Endothelial cell of umbilical vein (primary cell): ENCODE data around the gene ADRA2A. TPM values are rescaled to one million over a fixed set of nuclear protein-coding genes. Genes with fewer than 3 reads are reported as not detected.

Experiments
- BruUV-seq: library from RNA; stranded (reverse); fragments of 400-500 nt; replicated peaks from 2 replicates; lab custom pipeline; 2021; lab: Mats Ljungman, UMichigan
- CTCF ChIA-PET: fragments of 300-600, 350-600 bp; sonication (Branson Sonifier 250); formaldehyde crosslinking; loops from one replicate; lab custom pipeline; 2021; ENCODE audit warnings: antibody characterized with exemption, inconsistent platforms; lab: Charles Lee
- POLR2A ChIA-PET: fragments of 300-600, 350-600 bp; sonication (Branson Sonifier 250); formaldehyde crosslinking; loops from one replicate; lab custom pipeline; 2021; ENCODE audit warnings: antibody characterized with exemption, inconsistent platforms; lab: Charles Lee
- DNase-seq: peaks from one replicate; pipeline ENCODE4 v3.0.0-alpha.2; 2011; ENCODE audit warnings: low read depth, low spot score
- FAIRE-seq: peaks from 2 replicates; lab custom pipeline; 2011; peaks lifted over from hg19 to GRCh38; lab: Jason Lieb, UNC
- H2AFZ ChIP-seq: 2 replicates; pipeline ENCODE4 v1.6.0; 2012; ENCODE audit warnings: low read depth, low read length, control low read depth, inconsistent platforms
- H3K27ac ChIP-seq: 2 replicates; pipeline ENCODE4 v1.5.1; 2011; ENCODE audit warnings: low read depth, mild to moderate bottlenecking, control low read depth, low read length, moderate library complexity; ENCODE audit not compliant: insufficient read depth
- H3K27me3 ChIP-seq, 2 experiments: 2 replicates each; pipeline versions ENCODE4 v1.6.0 to v1.6.1; 2011; ENCODE audit warnings: low read length in 2 of 2, mixed read lengths in 1 of 2; ENCODE audit not compliant: control insufficient read depth in 2 of 2, insufficient read depth in 2 of 2
- H3K36me3 ChIP-seq, 2 experiments: 2 replicates in 1 of 2; 3 replicates in 1 of 2; pipeline ENCODE4 v1.5.1; 2011; ENCODE audit warnings: low read length in 2 of 2, mild to moderate bottlenecking in 1 of 2, moderate library complexity in 1 of 2; ENCODE audit not compliant: control insufficient read depth in 2 of 2, insufficient read depth in 2 of 2; ENCODE audit errors: extremely low read depth in 1 of 2
- H3K4me1 ChIP-seq: 3 replicates; pipeline ENCODE4 v1.5.1; 2011; ENCODE audit warnings: mild to moderate bottlenecking, low read length; ENCODE audit not compliant: control insufficient read depth, insufficient read depth; ENCODE audit errors: extremely low read depth
- H3K4me2 ChIP-seq: 2 replicates; pipeline ENCODE4 v1.6.1; 2011; ENCODE audit warnings: low read length, control low read depth, mixed read lengths; ENCODE audit not compliant: insufficient read depth
- H3K4me3 ChIP-seq, 3 experiments: fragments of 200-600 bp in 1 of 3; sonication (generic), shearing (Covaris generic) in 1 of 3; replicated peaks in 1 of 3; 2 replicates each; pipeline ENCODE4 v1.5.1; 2011 to 2016; ENCODE audit warnings: control low read depth in 3 of 3, low read length in 3 of 3, mild to moderate bottlenecking in 2 of 3, inconsistent platforms in 1 of 3, low read depth in 1 of 3, moderate library complexity in 1 of 3; ENCODE audit not compliant: insufficient read depth in 1 of 3
- H3K79me2 ChIP-seq: 2 replicates; pipeline ENCODE4 v1.6.0; 2012; ENCODE audit warnings: low read length, inconsistent platforms; ENCODE audit not compliant: control insufficient read depth, insufficient read depth
- H3K9ac ChIP-seq: replicated peaks from 2 replicates; pipeline ENCODE3; 2011; ENCODE audit warnings: low read length, control low read depth; ENCODE audit not compliant: insufficient read depth; ENCODE audit errors: extremely low read depth
- H3K9me1 ChIP-seq: replicated peaks from 3 replicates; pipeline ENCODE4 v1.6.0; 2011; ENCODE audit warnings: mild to moderate bottlenecking, low read length; ENCODE audit not compliant: control insufficient read depth, insufficient read depth; ENCODE audit errors: extremely low read depth
- H3K9me3 ChIP-seq: replicated peaks from 2 replicates; pipeline ENCODE4 v1.5.1; 2012; ENCODE audit warnings: low read length, inconsistent platforms; ENCODE audit not compliant: control insufficient read depth, insufficient read depth
- H4K20me1 ChIP-seq: replicated peaks from 2 replicates; pipeline ENCODE3; 2011; ENCODE audit warnings: mild to moderate bottlenecking, low read length; ENCODE audit not compliant: control insufficient read depth, insufficient read depth; ENCODE audit errors: extremely low read depth
- CTCF ChIP-seq, 2 donors: IDR thresholded peaks; 1 replicate in 1 of 2; 2 replicates in 1 of 2; pipeline ENCODE4 v1.5.1; 2011; ENCODE audit warnings: low read length in 2 of 2, mild to moderate bottlenecking in 2 of 2, moderate library complexity in 2 of 2, control low read depth in 1 of 2, inconsistent platforms in 1 of 2, low read depth in 1 of 2; ENCODE audit not compliant: insufficient read depth in 1 of 2; ENCODE audit errors: extremely low read depth in 1 of 2
- EZH2 ChIP-seq: IDR thresholded peaks from 2 replicates; pipeline ENCODE4 v1.6.1; 2012; ENCODE audit warnings: borderline replicate concordance, low read depth, mild to moderate bottlenecking, moderate library complexity, low read length, inconsistent platforms; ENCODE audit not compliant: severe bottlenecking
- FOS ChIP-seq: IDR thresholded peaks from 2 replicates; pipeline ENCODE4 v1.6.1; 2011; ENCODE audit warnings: mild to moderate bottlenecking, low read length, moderate library complexity, borderline replicate concordance; ENCODE audit not compliant: insufficient read depth
- GATA2 ChIP-seq: IDR thresholded peaks from 2 replicates; pipeline ENCODE4 v1.7.0; 2011; ENCODE audit warnings: low read depth, mild to moderate bottlenecking, moderate library complexity, mixed read lengths, low read length; ENCODE audit not compliant: insufficient read length, insufficient read depth
- JUN ChIP-seq: IDR thresholded peaks from 2 replicates; pipeline ENCODE4 v1.6.1; 2011; ENCODE audit warnings: borderline replicate concordance, low read depth; ENCODE audit not compliant: insufficient read length, insufficient read depth
- MYC ChIP-seq: IDR thresholded peaks from one replicate; pipeline ENCODE4 v1.6.1; 2011; ENCODE audit warnings: mild to moderate bottlenecking, low read depth, low read length
- POLR2A ChIP-seq: IDR thresholded peaks from 2 replicates; pipeline ENCODE4 v1.6.1; 2012; ENCODE audit warnings: low read depth, mild to moderate bottlenecking, control low read depth, low read length
- POLR2AphosphoS5 ChIP-seq: IDR thresholded peaks from 2 replicates; pipeline ENCODE4 v1.6.1; 2012; ENCODE audit warnings: low read depth, mild to moderate bottlenecking, control low read depth, low read length, moderate library complexity; ENCODE audit not compliant: insufficient read depth
- dilution Hi-C: fragments of 300-500 bp; cut with MboI; formaldehyde crosslinking; loops from one replicate; pipeline ENCODE4 v1.15.0; 2019; ENCODE audit warnings: low sequenced_read_pairs; ENCODE audit not compliant: extremely low pct_ligation_motif_present
- intact Hi-C: fragments of 100-400 bp; cut with micrococcal nuclease; formaldehyde crosslinking; loops from one replicate; pipeline ENCODE4 v1.10.0; 2022
- polyA plus RNA-seq, 4 experiments: library from polyadenylated mRNA; depleted of rRNA in 3 of 4; stranded (reverse) in 3 of 4; unstranded in 1 of 4; fragments of >200 nt; gene quantifications; 2 replicates each; pipeline versions ENCODE4 v1.2.1 to v1.2.3, GENCODE V29; 2011 to 2012; ENCODE audit warnings: missing spikeins in 1 of 4
- total RNA-seq: library from RNA; stranded (reverse); gene quantifications from 2 replicates; pipeline ENCODE4 v1.2.3, GENCODE V29; 2021
- TF ChIP-seq, protein P1 (sequence below): IDR thresholded peaks from 2 replicates; pipeline ENCODE4 v1.6.1; 2011; ENCODE audit not compliant: insufficient read depth, insufficient read length

ADRA2A gene
- total and polyA plus RNA-seq, 2 donors (not counting 3 experiments of a cell fraction or from before 2014, with no cell fraction given): 0.03 TPM; not detected in 1

- H3K9ac ChIP-seq: no peak overlapping the region
- no peaks in the 10 kb centered on the region for H3K4me1 ChIP-seq
- DNase-seq: no peak
- no peak overlapping the region for H2AFZ ChIP-seq
- TF ChIP-seq POLR2AphosphoS5 (no peak), MYC (no peak), GATA2 (no peak), EZH2 (no peak), JUN (no peak), POLR2A (no peak), FOS (no peak), CTCF (IDR thresholded peaks at IDR 0.05; ENCODE audit: extremely low read depth in 1 of 2, insufficient read depth in 1 of 2, low read depth in 1 of 2, low read length in 2 of 2) (no peak)
- TF ChIP-seq, protein P1, sequence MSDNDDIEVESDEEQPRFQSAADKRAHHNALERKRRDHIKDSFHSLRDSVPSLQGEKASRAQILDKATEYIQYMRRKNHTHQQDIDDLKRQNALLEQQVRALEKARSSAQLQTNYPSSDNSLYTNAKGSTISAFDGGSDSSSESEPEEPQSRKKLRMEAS: no peak
- FAIRE-seq: no peak
- no peaks in the 10 kb centered on the region for H4K20me1 ChIP-seq
- intact Hi-C loops (no loop called here), dilution Hi-C loops (no loop called here)
- no peaks in the 10 kb centered on the region for H3K36me3 ChIP-seq
- ChIA-PET CTCF (no interaction called here), POLR2A (no interaction called here)
- no peaks in the 10 kb centered on the region for H3K9me3 ChIP-seq
- H3K9me1 ChIP-seq: no peaks in the 10 kb centered on the region
- H3K27ac ChIP-seq: no peak overlapping the region
- H3K4me3 ChIP-seq: no peak overlapping the region
- no peaks in the 10 kb centered on the region for H3K27me3 ChIP-seq
- no TSS peak for BruUV-seq
- no peaks in the 10 kb centered on the region for H3K79me2 ChIP-seq
- H3K4me2 ChIP-seq: no peak overlapping the region
These were observed 29.3 kb downstream of the ADRA2A start for GRCh38 chr10:111106081-111106480.
